ENCODE measurements around the gene PHLDB1. TPM values are rescaled to one million over a fixed set of nuclear protein-coding genes. Genes with fewer than 3 reads are reported as not detected.

The PHLDB1 gene
- total and polyA plus RNA-seq, 4 donors, result 27.3 to 90.5 (median 76.1) TPM

DNA sequence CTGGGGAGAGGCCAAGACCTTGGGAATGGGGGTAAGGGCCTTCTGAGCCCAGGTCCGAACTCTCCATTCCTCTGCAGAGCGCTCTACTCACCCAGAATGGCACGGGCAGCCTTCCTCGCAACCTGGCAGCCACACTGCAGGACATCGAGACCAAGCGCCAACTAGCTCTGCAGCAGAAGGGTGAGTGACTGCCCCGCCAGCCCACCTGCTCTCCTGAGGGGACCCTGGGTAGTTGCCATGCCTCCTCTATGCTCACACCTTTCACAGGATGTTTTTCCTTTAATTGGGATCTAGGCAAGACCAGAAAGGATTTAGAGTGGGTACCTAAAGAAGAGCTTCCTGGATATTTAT lies 36.6 kb downstream of the PHLDB1 start:
- ATAC-seq (ENCODE audit: insufficient read depth, low FRiP score) (no peak), DNase-seq (no peak)
- WGBS, 2 donors, result 96 to 97% methylated on average over 7 of the region's 7 CpGs
- H3K27me3 ChIP-seq (ENCODE audit: control insufficient read depth in 3 of 3, insufficient read depth in 3 of 3, low read length in 2 of 3), result no peaks in the 10 kb centered on the region
- H3K4me1 ChIP-seq (ENCODE audit: control insufficient read depth in 5 of 5, insufficient read depth in 5 of 5, low read length in 5 of 5), result peaks cover 0 to 9% (median 0%) of the 10 kb centered on the region in 5 donors
- no peak overlapping the region for H3K9ac ChIP-seq (ENCODE audit: insufficient read depth in 1 of 2, low read length in 2 of 2)
- no peak overlapping the region for H3K4me3 ChIP-seq
- peaks cover 16 to 66% (median 44%) of the 10 kb centered on the region in 4 donors for H3K36me3 ChIP-seq (ENCODE audit: control insufficient read depth in 4 of 4, insufficient read depth in 4 of 4, low read length in 4 of 4)
- TF ChIP-seq CTCF (IDR thresholded peaks at IDR 0.05; ENCODE audit: control extremely low read depth, extremely low read depth), result no peak
- no peaks in the 10 kb centered on the region for H3K9me3 ChIP-seq (ENCODE audit: control insufficient read depth in 4 of 4, insufficient read depth in 3 of 4, low read length in 3 of 4)
- H3K27ac ChIP-seq (ENCODE audit: low read depth in 1 of 2, low read length in 1 of 2), result no peak overlapping the region

- Histone ChIP-seq H3K4me1 (ENCODE audit: control insufficient read depth in 5 of 5, insufficient read depth in 5 of 5, low read length in 5 of 5) (peaks cover 0 to 9% (median 0%) of the 10 kb centered on the region in 5 donors), H3K4me3 (no peak overlapping the region), H3K9me3 (ENCODE audit: control insufficient read depth in 4 of 4, insufficient read depth in 3 of 4, low read length in 3 of 4) (no peaks in the 10 kb centered on the region), H3K27me3 (ENCODE audit: control insufficient read depth in 3 of 3, insufficient read depth in 3 of 3, low read length in 2 of 3) (no peaks in the 10 kb centered on the region), H3K36me3 (ENCODE audit: control insufficient read depth in 4 of 4, insufficient read depth in 4 of 4, low read length in 4 of 4) (peaks cover 16 to 62% (median 44%) of the 10 kb centered on the region in 4 donors), H3K9ac (ENCODE audit: insufficient read depth in 1 of 2, low read length in 2 of 2) (no peak overlapping the region), H3K27ac (ENCODE audit: low read depth in 1 of 2, low read length in 1 of 2) (no peak overlapping the region)
- 90 to 94% methylated on average over 10 of the region's 10 CpGs for WGBS, 2 donors
- ATAC-seq (ENCODE audit: insufficient read depth, low FRiP score) (no peak), DNase-seq (no peak)
- TF ChIP-seq CTCF (IDR thresholded peaks at IDR 0.05; ENCODE audit: control extremely low read depth, extremely low read depth), result no peak
Measured at GRCh38 chr11:118644496-118644895, 37.1 kb downstream of the PHLDB1 start.

DNA sequence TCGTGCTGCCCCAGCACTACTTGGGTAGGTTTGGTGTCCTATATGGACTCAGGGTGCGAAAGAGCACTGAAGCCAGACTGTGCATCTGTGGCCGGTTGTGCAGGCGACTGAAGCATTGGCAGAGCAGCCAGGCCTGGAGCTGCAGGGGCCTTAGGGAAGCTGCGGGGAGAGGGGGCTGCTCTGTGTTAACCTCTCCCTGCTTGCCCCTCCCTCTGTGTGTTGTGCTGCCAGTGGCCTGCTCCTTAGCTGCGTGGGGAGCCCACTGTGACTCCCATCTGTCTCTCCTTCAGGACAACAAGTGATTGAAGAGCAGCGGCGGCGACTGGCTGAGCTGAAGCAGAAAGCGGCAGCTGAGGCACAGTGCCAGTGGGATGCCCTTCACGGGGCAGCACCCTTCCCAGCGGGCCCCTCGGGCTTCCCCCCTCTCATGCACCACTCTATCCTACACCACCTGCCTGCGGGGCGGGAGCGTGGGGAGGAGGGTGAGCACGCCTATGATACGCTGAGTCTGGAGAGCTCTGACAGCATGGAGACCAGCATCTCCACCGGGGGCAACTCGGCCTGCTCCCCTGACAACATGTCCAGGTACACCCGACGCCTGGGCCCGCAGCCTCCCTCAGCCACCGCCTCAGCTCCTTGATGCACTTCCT lies 37.8 kb downstream of the PHLDB1 start:
- Histone ChIP-seq H3K9ac (ENCODE audit: insufficient read depth in 1 of 2, low read length in 2 of 2) (no peak overlapping the region), H3K36me3 (ENCODE audit: control insufficient read depth in 4 of 4, insufficient read depth in 4 of 4, low read length in 4 of 4) (peaks cover 17 to 65% (median 50%) of the 10 kb centered on the region in 4 donors)
- DNase-seq, result no peak

More for the DNA sequence above, 37.8 kb downstream of the PHLDB1 start:
- Histone ChIP-seq H3K27ac (ENCODE audit: low read depth in 1 of 2, low read length in 1 of 2) (no peak overlapping the region), H3K4me1 (ENCODE audit: control insufficient read depth in 5 of 5, insufficient read depth in 5 of 5, low read length in 5 of 5) (peaks cover 0 to 9% (median 0%) of the 10 kb centered on the region in 5 donors), H3K4me3 (no peak overlapping the region), H3K27me3 (ENCODE audit: control insufficient read depth in 3 of 3, insufficient read depth in 3 of 3, low read length in 2 of 3) (no peaks in the 10 kb centered on the region), H3K9me3 (ENCODE audit: control insufficient read depth in 4 of 4, insufficient read depth in 3 of 4, low read length in 3 of 4) (no peaks in the 10 kb centered on the region)
- no peak for ATAC-seq (ENCODE audit: insufficient read depth, low FRiP score)
- 94% methylated on average over 23 to 24 of the region's 24 CpGs for WGBS, 2 donors
- TF ChIP-seq CTCF (IDR thresholded peaks at IDR 0.05; ENCODE audit: control extremely low read depth, extremely low read depth), result no peak
